ENCODE measurements around the gene CTDSP1.

The CTDSP1 gene

GRCh38 chr2:218418321-218418716, 18.7 kb downstream of the CTDSP1 start:
- DNase-seq (ENCODE audit: insufficient read length, low spot score) (no peak), FAIRE-seq (no peak)

GRCh38 chr2:218418717-218419458, 19.2 kb downstream of the CTDSP1 start, which contains the start of gene VIL1:
Gene VIL1 (plus strand): TSS chr2:218419123. CDS start chr2:218423779, 4,656 bp downstream.
- no peak for FAIRE-seq
- no peak for TF ChIP-seq POLR2A (IDR thresholded peaks at IDR 0.05; ENCODE audit: low read depth, low read length)
- DNase-seq (ENCODE audit: insufficient read length, low spot score): no peak

More at GRCh38 chr2:218418321-218418716, 18.7 kb downstream of the CTDSP1 start:
- no peak for TF ChIP-seq POLR2A (IDR thresholded peaks at IDR 0.05; ENCODE audit: low read depth, low read length)

GRCh38 chr2:218419630-218420216, 20.1 kb downstream of the CTDSP1 start:
- no peak for DNase-seq (ENCODE audit: insufficient read length, low spot score)
- TF ChIP-seq POLR2A (IDR thresholded peaks at IDR 0.05; ENCODE audit: low read depth, low read length): no peak
- no peak for FAIRE-seq

- FAIRE-seq (no peak), DNase-seq (ENCODE audit: insufficient read length, low spot score) (no peak)
- no peak for TF ChIP-seq POLR2A (IDR thresholded peaks at IDR 0.05; ENCODE audit: low read depth, low read length)
Measured at GRCh38 chr2:218421027-218421426, 21.4 kb downstream of the CTDSP1 start.

- DNase-seq (ENCODE audit: insufficient read length, low spot score) (no peak), FAIRE-seq (no peak)
- TF ChIP-seq POLR2A (IDR thresholded peaks at IDR 0.05; ENCODE audit: low read depth, low read length): no peak
Measured at GRCh38 chr2:218422403-218423086, 22.9 kb downstream of the CTDSP1 start.

GRCh38 chr2:218423584-218423983, 23.9 kb downstream of the CTDSP1 start:
- FAIRE-seq: no peak
- TF ChIP-seq POLR2A (IDR thresholded peaks at IDR 0.05; ENCODE audit: low read depth, low read length): no peak
- DNase-seq (ENCODE audit: insufficient read length, low spot score): no peak

GRCh38 chr2:218425531-218425930, 25.9 kb downstream of the CTDSP1 start:
- TF ChIP-seq POLR2A (IDR thresholded peaks at IDR 0.05; ENCODE audit: low read depth, low read length): no peak
- FAIRE-seq (no peak), DNase-seq (ENCODE audit: insufficient read length, low spot score) (no peak)

GRCh38 chr2:218427741-218428140, 28.1 kb downstream of the CTDSP1 start:
- FAIRE-seq (no peak), DNase-seq (ENCODE audit: insufficient read length, low spot score) (no peak)
- no peak for TF ChIP-seq POLR2A (IDR thresholded peaks at IDR 0.05; ENCODE audit: low read depth, low read length)

GRCh38 chr2:218428846-218429558, 29.3 kb downstream of the CTDSP1 start:
- TF ChIP-seq POLR2A (IDR thresholded peaks at IDR 0.05; ENCODE audit: low read depth, low read length): no peak
- no peak for FAIRE-seq
- no peak for DNase-seq (ENCODE audit: insufficient read length, low spot score)

GRCh38 chr2:218429911-218430692, 30.4 kb downstream of the CTDSP1 start:
- TF ChIP-seq POLR2A (IDR thresholded peaks at IDR 0.05; ENCODE audit: low read depth, low read length): no peak
- DNase-seq (ENCODE audit: insufficient read length, low spot score): no peak
- no peak for FAIRE-seq

- TF ChIP-seq POLR2A (IDR thresholded peaks at IDR 0.05; ENCODE audit: low read depth, low read length): no peak
- FAIRE-seq: no peak
Measured at GRCh38 chr2:218430721-218431120, 31.1 kb downstream of the CTDSP1 start.

GRCh38 chr2:218431878-218432277, 32.2 kb downstream of the CTDSP1 start:
- no peak for TF ChIP-seq POLR2A (IDR thresholded peaks at IDR 0.05; ENCODE audit: low read depth, low read length)
- DNase-seq (ENCODE audit: insufficient read length, low spot score): no peak
- no peak for FAIRE-seq

More at GRCh38 chr2:218430721-218431120, 31.1 kb downstream of the CTDSP1 start:
- no peak for DNase-seq (ENCODE audit: insufficient read length, low spot score)

GRCh38 chr2:218432676-218433365, 33.2 kb downstream of the CTDSP1 start:
- DNase-seq (ENCODE audit: insufficient read length, low spot score): no peak
- no peak for FAIRE-seq

More at GRCh38 chr2:218432676-218433365, 33.2 kb downstream of the CTDSP1 start:
- TF ChIP-seq POLR2A (IDR thresholded peaks at IDR 0.05; ENCODE audit: low read depth, low read length): no peak

Measured in H54 (cell line).